SK-N-MC (cell line): ENCODE data around the gene SOX5.

Experiments used
- EZH2 ChIP-seq: fragments of 200-600 bp; sonication (generic); IDR thresholded peaks from one replicate; pipeline ENCODE4 v1.6.1; 2017; ENCODE audit warnings: antibody characterized with exemption
- FOXP2 ChIP-seq: optimal IDR thresholded peaks from 2 replicates; pipeline ENCODE3; 2011; ENCODE audit warnings: mild to moderate bottlenecking, moderate library complexity; ENCODE audit not compliant: insufficient read depth; ENCODE audit errors: extremely low read length, control extremely low read depth
- POLR2AphosphoS5 ChIP-seq: IDR thresholded peaks from 2 replicates; pipeline ENCODE4 v1.6.1; 2012; ENCODE audit warnings: mild to moderate bottlenecking, low read depth, low read length, borderline replicate concordance

DNA sequence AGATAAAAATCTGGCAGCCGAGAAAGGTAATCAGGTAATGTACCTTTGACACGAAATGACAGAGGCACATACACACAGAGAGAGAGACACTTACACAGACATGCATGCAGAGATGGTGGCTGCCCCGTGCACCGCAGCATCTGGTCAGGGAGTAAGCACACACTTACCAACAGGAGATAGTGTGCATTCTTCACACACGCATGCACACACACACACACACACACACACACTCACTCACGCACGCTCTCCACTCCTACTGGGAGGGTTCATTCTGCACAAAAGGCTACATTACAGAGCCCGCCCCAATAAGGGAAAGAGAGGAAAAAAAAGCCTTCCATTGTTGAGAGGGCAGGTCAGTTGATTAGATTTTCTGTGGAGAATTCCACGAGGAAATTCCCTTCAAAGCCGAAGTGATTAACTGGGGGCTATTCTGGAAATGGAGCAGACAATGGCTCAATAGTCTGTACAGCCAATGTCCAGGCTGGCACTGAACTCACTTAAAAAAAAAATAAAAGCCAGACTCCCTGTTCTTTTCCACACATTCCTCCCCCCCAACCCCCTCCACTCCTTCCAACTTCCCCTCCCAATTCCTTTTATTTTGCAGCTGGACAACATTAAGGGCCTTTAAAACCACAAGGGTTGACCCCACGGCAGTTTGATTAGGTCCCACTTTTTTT is 1.4 kb upstream of the SOX5 start:
- TF ChIP-seq POLR2AphosphoS5 (no peak), EZH2 (no peak), FOXP2 (no peak)
